B cell (primary cell): Measurements from ENCODE around the gene ATPAF1. TPM values are rescaled to one million over a fixed set of nuclear protein-coding genes. Genes with fewer than 3 reads are reported as not detected.
A peak's percentile ranks its signal among the peaks of the same experiment; 100 is the strongest.

Experiments
- ATAC-seq: fragments of 200-7000 bp; cut with Tn5 transposase; one replicate; pipeline ENCODE4 v1.10.0; 2021; ENCODE audit warnings: low read depth, mild to moderate bottlenecking, moderate number of reproducible peaks, moderate library complexity
- CTCF ChIA-PET: fragments of 350-600 bp; sonication (Branson Sonifier 250); formaldehyde crosslinking; loops from one replicate; lab custom pipeline; 2021; ENCODE audit warnings: antibody characterized with exemption, inconsistent platforms; lab: Charles Lee
- POLR2A ChIA-PET: fragments of 350-600 bp; sonication (Branson Sonifier 250); formaldehyde crosslinking; loops from one replicate; lab custom pipeline; 2021; ENCODE audit warnings: antibody characterized with exemption; lab: Charles Lee
- DNase-seq: peaks from one replicate; pipeline ENCODE4 v3.0.0; 2013
- H2AFZ ChIP-seq: 2 replicates; pipeline ENCODE4 v1.6.1; 2012; ENCODE audit warnings: mild to moderate bottlenecking, low read depth, low read length; ENCODE audit not compliant: insufficient read depth, poor library complexity, severe bottlenecking
- H3K27ac ChIP-seq, 2 donors: 1 replicate in 1 of 2; 2 replicates in 1 of 2; pipeline ENCODE4 v1.5.1; 2012 to 2013; ENCODE audit warnings: low read length in 2 of 2, mild to moderate bottlenecking in 2 of 2, moderate library complexity in 1 of 2
- H3K27me3 ChIP-seq, 4 experiments: fragments of 200-600 bp in 1 of 4; sonication (generic) in 1 of 4; replicated peaks in 1 of 4; 1 replicate in 2 of 4; 2 replicates in 2 of 4; pipeline versions ENCODE4 v1.6.1 to v1.7.0; 2013 to 2016; ENCODE audit warnings: low read length in 3 of 4, mild to moderate bottlenecking in 2 of 4, mixed read lengths in 1 of 4, moderate library complexity in 1 of 4; ENCODE audit not compliant: insufficient read depth in 4 of 4, control insufficient read depth in 3 of 4; ENCODE audit errors: control extremely low read depth in 1 of 4
- H3K36me3 ChIP-seq, 2 experiments: replicated peaks in 1 of 2; 1 replicate in 1 of 2; 2 replicates in 1 of 2; pipeline versions ENCODE4 v1.6.1 to v1.7.1; 2013; ENCODE audit warnings: low read length in 1 of 2; ENCODE audit not compliant: insufficient read depth in 2 of 2, control insufficient read depth in 1 of 2; ENCODE audit errors: control extremely low read depth in 1 of 2, extremely low read depth in 1 of 2
- H3K4me1 ChIP-seq, 2 donors: fragments of 200-600 bp in 1 of 2; sonication (generic) in 1 of 2; 1 replicate in 1 of 2; 2 replicates in 1 of 2; pipeline versions ENCODE4 v1.5.1 to v1.6.1; 2013 to 2017; ENCODE audit warnings: low read length in 2 of 2; ENCODE audit not compliant: control insufficient read depth in 2 of 2, insufficient read depth in 2 of 2
- H3K4me2 ChIP-seq: replicated peaks from 2 replicates; pipeline ENCODE3; 2012; ENCODE audit warnings: mild to moderate bottlenecking, low read depth, low read length; ENCODE audit not compliant: poor library complexity, severe bottlenecking
- H3K4me3 ChIP-seq, 5 experiments: fragments of 200-600 bp in 1 of 5; sonication (generic) in 1 of 5; 1 replicate in 3 of 5; 2 replicates in 2 of 5; pipeline versions ENCODE4 v1.5.1 to v1.7.0; 2011 to 2016; ENCODE audit warnings: low read length in 4 of 5, mild to moderate bottlenecking in 4 of 5, low read depth in 2 of 5, control low read depth in 1 of 5, moderate library complexity in 1 of 5; ENCODE audit not compliant: insufficient read depth in 1 of 5; ENCODE audit errors: control extremely low read depth in 1 of 5, extremely low read depth in 1 of 5
- H3K79me2 ChIP-seq: fragments of 200-600 bp; sonication (generic); one replicate; pipeline ENCODE4 v1.6.0; 2016; ENCODE audit warnings: low read length; ENCODE audit not compliant: control insufficient read depth, insufficient read depth
- H3K9ac ChIP-seq: fragments of 200-600 bp; sonication (generic); 2 replicates; pipeline ENCODE4 v1.6.1; 2017; ENCODE audit warnings: mild to moderate bottlenecking, low read length, moderate library complexity
- H3K9me3 ChIP-seq, 3 donors: one replicate each; pipeline versions ENCODE4 v1.6.1 to v1.7.1; 2013; ENCODE audit warnings: low read length in 2 of 3; ENCODE audit not compliant: control insufficient read depth in 2 of 3, insufficient read depth in 1 of 3; ENCODE audit errors: control extremely low read depth in 1 of 3
- H4K20me1 ChIP-seq: 2 replicates; pipeline ENCODE4 v1.6.0; 2012; ENCODE audit warnings: mild to moderate bottlenecking, low read length; ENCODE audit not compliant: insufficient read depth, control insufficient read depth, poor library complexity, severe bottlenecking
- H3K27ac Mint-ChIP-seq: one replicate; pipeline ENCODE4 v1.8.0; 2021; ENCODE audit warnings: mixed read lengths
- H3K27me3 Mint-ChIP-seq: one replicate; pipeline ENCODE4 v1.8.0; 2021; ENCODE audit warnings: mixed read lengths
- H3K4me1 Mint-ChIP-seq: one replicate; pipeline ENCODE4 v1.8.0; 2021; ENCODE audit warnings: mixed read lengths
- H3K4me3 Mint-ChIP-seq: one replicate; pipeline ENCODE4 v1.8.0; 2021; ENCODE audit warnings: mixed read lengths
- H3K9me3 Mint-ChIP-seq: one replicate; pipeline ENCODE4 v1.8.0; 2022; ENCODE audit warnings: mixed read lengths; ENCODE audit not compliant: insufficient read depth
- EZH2 ChIP-seq: IDR thresholded peaks from 2 replicates; pipeline ENCODE4 v1.6.1; 2012; ENCODE audit warnings: borderline replicate concordance, low read depth, mild to moderate bottlenecking, moderate library complexity, low read length; ENCODE audit not compliant: insufficient read depth, poor library complexity, severe bottlenecking
- WGBS: methylation state at CpG from one replicate; pipeline ENCODE4 v1.1.5; 2013; ENCODE audit warnings: missing lambda C conversion rate; ENCODE audit not compliant: insufficient coverage; 5-methylcytosine and 5-hydroxymethylcytosine counted together
- intact Hi-C: fragments of 100-400 bp; cut with micrococcal nuclease; formaldehyde crosslinking; loops from one replicate; pipeline ENCODE4 v1.10.0; 2022
- polyA plus RNA-seq: library from polyadenylated mRNA; depleted of rRNA; stranded (reverse); fragments of >200 nt; gene quantifications from 2 replicates; pipeline ENCODE4 v1.2.3, GENCODE V29; 2012
- total RNA-seq, 2 donors: library from RNA; stranded (reverse); fragments of 120-200 nt in 1 of 2; gene quantifications; 1 replicate in 1 of 2; 2 replicates in 1 of 2; pipeline versions ENCODE4 v1.2.3 to v1.2.4, GENCODE V29; 2013 to 2022
- TF ChIP-seq, protein P1 (sequence below): fragments of 200-600 bp; IDR thresholded peaks from one replicate; pipeline ENCODE4 v1.8.0; 2022; ENCODE audit warnings: antibody characterized with exemption, mild to moderate bottlenecking

ATPAF1 gene
- total and polyA plus RNA-seq, 2 donors (not counting 1 experiment from before 2014, with no cell fraction given), result 18.3 to 22.0 TPM

DNA sequence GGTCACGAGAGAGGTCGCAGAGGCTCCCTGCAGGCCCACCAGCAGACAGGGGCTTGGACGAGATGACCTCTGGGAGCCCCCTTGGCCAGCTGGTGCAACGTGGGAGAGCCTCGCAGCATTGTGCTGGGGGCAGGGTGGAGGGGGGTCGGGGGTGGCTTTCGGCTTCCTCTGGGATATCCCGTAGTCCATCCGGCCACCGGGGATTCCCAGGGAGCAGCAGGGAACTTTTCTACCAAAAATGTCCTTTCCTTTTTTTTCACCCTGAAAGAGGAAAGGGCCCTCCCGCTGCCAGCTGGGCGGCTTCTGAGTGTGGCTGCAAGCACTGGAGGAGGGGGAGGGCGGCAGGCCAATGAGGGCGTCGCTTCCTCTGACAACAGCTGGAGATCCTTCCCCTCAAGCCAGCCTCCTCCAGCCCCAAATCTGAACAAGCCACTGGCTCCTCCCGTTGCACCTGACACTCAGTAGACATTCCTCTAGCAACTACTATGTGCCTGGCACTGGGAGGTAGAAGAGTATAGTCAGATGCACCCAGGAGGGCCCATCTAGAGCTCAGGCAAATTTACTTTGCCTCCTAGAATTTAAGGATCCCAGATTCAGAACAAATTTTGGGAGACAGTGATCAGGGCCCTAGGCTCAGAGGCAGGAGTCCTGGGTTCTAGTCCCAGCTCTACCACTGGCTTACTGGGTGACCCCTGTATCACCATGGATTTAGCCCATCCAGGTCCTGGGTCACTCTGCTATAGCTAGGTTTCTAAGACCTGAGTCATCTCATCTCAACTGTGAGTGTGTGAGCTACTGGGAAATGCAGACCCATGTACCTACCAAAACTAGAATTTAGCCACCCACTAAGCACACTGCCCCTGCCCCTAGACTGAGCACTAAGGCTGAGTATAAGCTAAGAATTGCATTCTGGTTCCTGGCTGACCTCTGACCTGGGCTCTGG, 54.2 kb downstream of the ATPAF1 start:
- Histone ChIP-seq H3K27me3 (no peaks in the 10 kb centered on the region), H4K20me1 (peaks cover 51% of the 10 kb centered on the region), H3K9me3 (no peaks in the 10 kb centered on the region), H3K36me3 (peaks cover 3 to 28% of the 10 kb centered on the region in 2 experiments), H3K79me2 (peaks cover 44% of the 10 kb centered on the region), H3K27ac (no peak overlapping the region), H3K4me1 (peaks cover 47 to 65% of the 10 kb centered on the region in 2 donors), H2AFZ (no peak overlapping the region), H3K4me3 (no peak overlapping the region), H3K4me2 (peak overlapping the region; percentile 50), H3K9ac (no peak overlapping the region)
- ATAC-seq (no peak), DNase-seq (peak; percentile 31)
- peak overlapping the region; percentile 65 for H3K27ac Mint-ChIP-seq
- WGBS, result 9% methylated on average over 9 of the region's 16 CpGs
- intact Hi-C loops, result no loop called here
- CTCF ChIA-PET, result interaction anchor here (1.0 to 5.9 kb wide), 2 partner anchors 9 to 111 kb away, joined by 3 to 40 read pairs; partner anchors contain the start of gene MKNK1
- no peak for TF ChIP-seq EZH2
- TF ChIP-seq, protein P1, sequence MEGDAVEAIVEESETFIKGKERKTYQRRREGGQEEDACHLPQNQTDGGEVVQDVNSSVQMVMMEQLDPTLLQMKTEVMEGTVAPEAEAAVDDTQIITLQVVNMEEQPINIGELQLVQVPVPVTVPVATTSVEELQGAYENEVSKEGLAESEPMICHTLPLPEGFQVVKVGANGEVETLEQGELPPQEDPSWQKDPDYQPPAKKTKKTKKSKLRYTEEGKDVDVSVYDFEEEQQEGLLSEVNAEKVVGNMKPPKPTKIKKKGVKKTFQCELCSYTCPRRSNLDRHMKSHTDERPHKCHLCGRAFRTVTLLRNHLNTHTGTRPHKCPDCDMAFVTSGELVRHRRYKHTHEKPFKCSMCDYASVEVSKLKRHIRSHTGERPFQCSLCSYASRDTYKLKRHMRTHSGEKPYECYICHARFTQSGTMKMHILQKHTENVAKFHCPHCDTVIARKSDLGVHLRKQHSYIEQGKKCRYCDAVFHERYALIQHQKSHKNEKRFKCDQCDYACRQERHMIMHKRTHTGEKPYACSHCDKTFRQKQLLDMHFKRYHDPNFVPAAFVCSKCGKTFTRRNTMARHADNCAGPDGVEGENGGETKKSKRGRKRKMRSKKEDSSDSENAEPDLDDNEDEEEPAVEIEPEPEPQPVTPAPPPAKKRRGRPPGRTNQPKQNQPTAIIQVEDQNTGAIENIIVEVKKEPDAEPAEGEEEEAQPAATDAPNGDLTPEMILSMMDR, result no peak
- no peaks in the 10 kb centered on the region for H3K27me3 Mint-ChIP-seq
- POLR2A ChIA-PET, result interaction anchor here (2.3 kb wide), 1 partner anchor 10 kb away, joined by 6 read pairs; the partner anchor contains the start of gene MKNK1
- H3K4me1 Mint-ChIP-seq, result peaks cover 60% of the 10 kb centered on the region
- no peaks in the 10 kb centered on the region for H3K9me3 Mint-ChIP-seq
- peak overlapping the region; percentile 70 for H3K4me3 Mint-ChIP-seq
